GM10266 (cell line): Measurements from ENCODE around the gene BFSP2.
"Not testable (repeated sequence)": the region's sequence is repeated elsewhere in the genome, so short reads cannot be mapped to it uniquely, and the experiment has no call there.

Experiments used
- DNase-seq: peaks from one replicate; pipeline ENCODE4 v3.0.0; 2012; ENCODE audit errors: extremely low spot score
- TF ChIP-seq, protein P1 (sequence below): IDR thresholded peaks from 2 replicates; pipeline ENCODE4 v1.5.1; 2012; ENCODE audit warnings: mild to moderate bottlenecking, low read depth; ENCODE audit not compliant: control insufficient read depth, insufficient read depth; ENCODE audit errors: missing control alignments

BFSP2 gene

DNA sequence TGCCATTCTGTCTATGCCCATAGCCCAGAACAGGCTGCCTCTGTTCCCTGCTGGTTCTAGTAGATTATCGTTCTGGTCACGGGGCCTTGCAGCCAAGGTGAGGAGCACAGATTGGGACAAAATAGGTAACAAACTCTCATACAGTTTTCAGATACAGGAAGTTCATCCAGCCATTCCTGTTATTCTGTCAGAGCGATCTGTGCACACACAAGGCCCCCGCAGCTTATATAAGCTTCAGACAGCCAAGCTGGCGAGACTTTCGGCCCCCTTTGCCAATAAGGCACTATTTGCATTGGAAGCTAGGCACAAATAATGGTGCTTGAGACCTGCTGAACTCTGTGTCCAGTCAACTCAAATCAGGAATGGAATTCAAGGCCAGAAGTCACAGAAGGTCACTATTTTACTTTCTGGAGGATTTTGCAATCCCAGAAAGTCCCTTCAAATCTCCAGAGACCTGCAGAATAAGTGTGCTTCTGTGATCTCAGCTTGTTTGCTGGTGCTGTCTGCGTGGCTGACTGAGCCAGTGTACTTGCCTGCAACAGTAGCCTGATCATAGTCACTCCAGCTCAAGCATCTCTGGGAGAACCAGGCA, 69.4 kb downstream of the BFSP2 start:
- DNase-seq, result no peak
- TF ChIP-seq, protein P1, sequence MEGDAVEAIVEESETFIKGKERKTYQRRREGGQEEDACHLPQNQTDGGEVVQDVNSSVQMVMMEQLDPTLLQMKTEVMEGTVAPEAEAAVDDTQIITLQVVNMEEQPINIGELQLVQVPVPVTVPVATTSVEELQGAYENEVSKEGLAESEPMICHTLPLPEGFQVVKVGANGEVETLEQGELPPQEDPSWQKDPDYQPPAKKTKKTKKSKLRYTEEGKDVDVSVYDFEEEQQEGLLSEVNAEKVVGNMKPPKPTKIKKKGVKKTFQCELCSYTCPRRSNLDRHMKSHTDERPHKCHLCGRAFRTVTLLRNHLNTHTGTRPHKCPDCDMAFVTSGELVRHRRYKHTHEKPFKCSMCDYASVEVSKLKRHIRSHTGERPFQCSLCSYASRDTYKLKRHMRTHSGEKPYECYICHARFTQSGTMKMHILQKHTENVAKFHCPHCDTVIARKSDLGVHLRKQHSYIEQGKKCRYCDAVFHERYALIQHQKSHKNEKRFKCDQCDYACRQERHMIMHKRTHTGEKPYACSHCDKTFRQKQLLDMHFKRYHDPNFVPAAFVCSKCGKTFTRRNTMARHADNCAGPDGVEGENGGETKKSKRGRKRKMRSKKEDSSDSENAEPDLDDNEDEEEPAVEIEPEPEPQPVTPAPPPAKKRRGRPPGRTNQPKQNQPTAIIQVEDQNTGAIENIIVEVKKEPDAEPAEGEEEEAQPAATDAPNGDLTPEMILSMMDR, result no peak

DNA sequence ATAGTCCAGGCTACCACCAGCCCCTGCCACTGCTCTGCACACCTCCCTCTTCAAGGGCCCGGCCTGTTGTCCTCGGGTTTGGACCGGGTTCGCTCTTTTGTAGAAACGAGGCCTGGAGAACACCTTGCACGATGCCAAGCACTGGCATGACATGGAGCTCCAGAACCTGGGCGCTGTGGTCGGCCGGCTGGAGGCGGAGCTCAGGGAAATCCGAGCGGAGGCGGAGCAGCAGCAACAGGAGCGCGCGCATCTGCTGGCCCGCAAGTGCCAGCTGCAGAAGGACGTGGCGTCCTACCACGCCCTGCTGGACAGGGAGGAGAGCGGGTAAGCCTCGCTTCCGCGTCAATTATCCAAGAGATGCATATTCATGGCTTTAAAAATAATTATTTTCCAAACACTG, 72.4 kb downstream of the BFSP2 start:
- no peak for DNase-seq
- TF ChIP-seq, protein P1, result no peak

DNA sequence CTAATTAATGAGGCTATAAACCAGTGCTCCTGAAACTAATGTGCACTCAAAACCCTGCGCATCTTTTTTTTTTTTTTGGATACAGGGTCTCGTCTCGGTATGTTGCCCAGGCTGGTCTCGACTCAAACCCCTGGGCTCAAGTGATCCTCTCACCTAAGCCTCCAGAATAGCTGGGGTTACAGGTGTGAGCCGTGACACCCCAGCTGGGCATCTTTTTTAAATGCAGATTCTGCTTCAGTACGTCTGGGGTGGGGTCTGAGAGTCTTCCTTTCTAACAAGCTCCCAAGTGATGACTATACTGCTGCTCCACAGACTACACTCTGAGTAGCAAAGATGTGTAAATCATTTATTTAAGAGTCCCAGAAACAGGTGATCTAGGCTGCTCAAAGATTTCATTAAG, 73.0 kb downstream of the BFSP2 start:
- TF ChIP-seq, protein P1, result no peak
- DNase-seq, result no peak

DNA sequence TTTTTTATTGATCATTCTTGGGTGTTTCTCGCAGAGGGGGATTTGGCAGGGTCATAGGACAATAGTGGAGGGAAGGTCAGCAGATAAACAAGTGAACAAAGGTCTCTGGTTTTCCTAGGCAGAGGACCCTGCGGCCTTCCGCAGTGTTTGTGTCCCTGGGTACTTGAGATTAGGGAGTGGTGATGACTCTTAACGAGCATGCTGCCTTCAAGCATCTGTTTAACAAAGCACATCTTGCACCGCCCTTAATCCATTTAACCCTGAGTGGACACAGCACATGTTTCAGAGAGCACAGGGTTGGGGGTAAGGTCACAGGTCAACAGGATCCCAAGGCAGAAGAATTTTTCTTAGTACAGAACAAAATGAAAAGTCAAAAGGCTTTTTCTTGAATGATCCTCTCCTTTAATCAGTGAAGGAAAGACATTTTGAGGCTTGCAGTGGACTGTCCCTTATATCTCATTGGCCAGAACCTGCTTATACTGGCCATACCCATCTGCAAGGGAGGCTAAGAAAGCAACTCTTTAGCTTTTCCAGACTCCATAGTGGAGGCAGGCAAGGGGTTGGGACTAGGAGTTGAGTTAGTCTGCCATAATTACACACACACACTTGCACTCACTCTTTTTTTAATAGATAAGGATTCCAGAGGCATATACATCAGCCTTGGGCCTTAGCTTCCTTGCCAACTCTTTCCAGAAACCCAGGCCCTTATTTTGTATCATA, 73.8 kb downstream of the BFSP2 start:
- DNase-seq, result not testable (repeated sequence)

DNA sequence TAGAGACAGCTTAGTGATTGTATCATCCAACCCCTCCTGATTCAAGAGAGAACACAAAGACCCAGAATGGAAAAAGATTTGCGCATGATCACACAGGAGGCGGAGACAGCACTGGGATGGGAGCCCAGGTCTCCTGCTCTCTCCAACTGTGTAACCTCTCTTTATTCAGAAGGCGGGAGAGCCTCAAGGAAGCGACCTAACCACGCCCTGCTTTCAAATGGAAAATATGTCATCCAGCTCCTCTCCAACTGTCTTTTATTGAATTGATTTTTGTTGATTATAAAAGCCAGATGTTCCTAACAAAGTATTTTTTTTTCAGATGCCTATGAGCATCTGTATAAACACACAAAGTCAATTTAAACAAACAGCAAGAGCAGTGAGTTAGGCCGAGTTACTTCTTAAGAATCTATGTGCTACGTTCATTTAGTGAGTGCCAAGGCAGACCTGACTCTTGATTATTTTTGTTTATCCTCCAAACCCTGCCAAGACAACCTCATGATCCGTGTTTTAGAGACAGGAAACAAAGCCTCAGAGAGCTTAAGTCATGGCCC, 74.5 kb downstream of the BFSP2 start:
- TF ChIP-seq, protein P1, result no peak

DNA sequence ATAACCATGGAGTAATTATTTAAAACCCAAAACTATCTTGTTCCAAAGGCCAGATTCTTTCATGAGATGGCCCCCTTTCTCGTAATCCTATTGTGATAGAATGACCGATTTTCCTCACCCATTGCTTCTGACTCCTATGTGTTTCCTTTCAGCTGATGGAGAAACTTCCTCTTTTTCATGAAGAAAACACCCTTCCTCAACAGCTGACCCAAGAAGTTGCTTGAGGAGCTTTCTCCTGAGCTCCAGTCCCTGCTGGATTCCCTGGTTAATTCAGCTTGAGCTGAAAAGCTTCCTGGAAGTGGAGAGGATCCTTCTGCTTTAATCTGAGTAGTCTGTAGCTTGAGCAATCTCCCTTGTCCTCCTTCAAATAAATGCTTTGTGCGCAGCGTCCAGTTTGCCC, 75.0 kb downstream of the BFSP2 start:
- no peak for DNase-seq
- TF ChIP-seq, protein P1, result no peak

More for the DNA sequence above, 74.5 kb downstream of the BFSP2 start:
- DNase-seq, result no peak

DNA sequence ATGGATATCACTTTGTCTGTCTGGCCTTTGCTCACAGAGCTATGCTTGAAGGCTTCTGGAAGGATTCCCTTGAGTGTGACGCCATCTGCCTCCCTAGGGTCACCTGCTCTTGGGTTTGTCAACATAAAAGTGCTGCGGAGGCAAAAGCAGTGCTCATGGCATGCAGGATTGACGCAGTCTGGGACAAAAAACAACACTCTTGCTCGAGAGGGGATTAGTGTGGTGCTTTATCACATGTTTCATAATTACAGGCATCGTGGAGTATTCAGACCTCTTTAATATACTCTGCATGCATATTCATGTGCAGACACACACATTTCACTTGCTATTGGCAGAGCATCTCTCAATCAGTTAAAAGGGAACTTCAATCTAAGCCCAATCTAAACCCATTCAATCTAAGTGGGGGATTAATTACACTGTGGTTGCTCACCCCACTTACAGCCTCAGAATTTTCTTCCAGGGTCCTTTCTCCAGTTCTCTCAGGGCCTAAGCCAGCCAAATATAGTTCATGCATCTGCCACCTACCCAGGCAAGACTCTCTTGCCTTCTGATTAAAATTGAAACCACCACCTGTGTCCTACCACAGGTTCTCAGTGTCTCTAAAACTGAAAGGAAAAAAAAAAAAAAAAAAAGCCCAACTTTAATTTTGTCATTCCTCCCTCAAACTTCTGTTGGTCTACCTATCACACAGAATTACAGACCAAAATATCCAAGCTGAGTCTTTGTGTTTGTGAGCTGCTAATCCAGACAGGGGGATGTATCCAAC, 75.6 kb downstream of the BFSP2 start:
- TF ChIP-seq, protein P1, result peak; percentile 13
- peak; percentile 81 for DNase-seq
